Adrenal gland (tissue), 12 donors: Measurements from ENCODE around the gene MED25. TPM values are rescaled to one million over a fixed set of nuclear protein-coding genes. Genes with fewer than 3 reads are reported as not detected.

Source experiments
- DNase-seq, 7 donors: peaks; one replicate each; pipeline ENCODE4 v3.0.0-alpha.2; 2019 to 2020
- H3K27ac ChIP-seq, 5 donors: fragments of 200-600 bp; sonication (generic) in 4 of 5; 1 replicate in 3 of 5; 2 replicates in 2 of 5; pipeline versions ENCODE4 v1.5.1 to v1.8.0; 2016 to 2020; ENCODE audit warnings: mild to moderate bottlenecking in 1 of 5
- H3K27me3 ChIP-seq: fragments of 200-600 bp; 2 replicates; pipeline ENCODE4 v1.8.0; 2021
- H3K36me3 ChIP-seq, 2 donors: fragments of 200-600 bp; replicated peaks in 1 of 2; 1 replicate in 1 of 2; 2 replicates in 1 of 2; pipeline versions ENCODE4 v1.5.1 to v1.8.0; 2018 to 2022
- H3K4me1 ChIP-seq, 2 donors: fragments of 200-600 bp; replicated peaks in 1 of 2; 1 replicate in 1 of 2; 2 replicates in 1 of 2; pipeline versions ENCODE4 v1.5.1 to v1.8.0; 2018 to 2021
- H3K4me3 ChIP-seq, 4 donors: fragments of 200-600 bp; sonication (generic) in 3 of 4; one replicate each; pipeline ENCODE4 v1.5.1; 2016 to 2018
- H3K9me3 ChIP-seq, 3 donors: fragments of 200-600 bp; sonication (generic) in 1 of 3; replicated peaks in 1 of 3; 1 replicate in 2 of 3; 2 replicates in 1 of 3; pipeline versions ENCODE4 v1.5.1 to v1.8.0; 2016 to 2021
- POLR2A ChIP-seq, 2 donors: fragments of 450-650 bp; IDR thresholded peaks; one replicate each; pipeline ENCODE4 v1.6.1; 2017; ENCODE audit warnings: antibody characterized with exemption in 2 of 2, mild to moderate bottlenecking in 2 of 2, moderate library complexity in 1 of 2
- WGBS, 4 donors: extraction: QIAGEN DNeasy Blood & Tissue Kit in 2 of 4; methylation state at CpG; one replicate each; pipeline versions ENCODE4 v1.1.5 to v1.1.7; 2013 to 2017; 5-methylcytosine and 5-hydroxymethylcytosine counted together
- intact Hi-C, 2 donors: fragments of 100-400 bp; cut with DNase I; formaldehyde crosslinking; loops; one replicate each; pipeline versions ENCODE4 v1.14.1 to v1.15.0; 2022 to 2023
- polyA plus RNA-seq, 3 donors: library from polyadenylated mRNA; stranded (reverse); fragments of 200-250 nt in 2 of 3; fragments of 350-450 nt in 1 of 3; fragmentation: Illumina TruSeq in 1 of 3; extraction: RNeasy Lipid Tissue Mini Kit (QIAGEN cat#74804) in 1 of 3; gene quantifications; one replicate each; pipeline ENCODE4 v1.2.3, GENCODE V29; 2013 to 2014
- total RNA-seq, 9 donors: library from RNA; depleted of rRNA in 4 of 9; stranded (reverse); fragments of >200 nt in 4 of 9; fragments of 120-200 nt in 1 of 9; fragmentation: NEBNext Ultra II Directional in 1 of 9; extraction: Animal tissue kit (Norgen Biotek cat#: 25700) in 1 of 9; gene quantifications; one replicate each; pipeline versions ENCODE4 v1.1.0 to v1.2.4, GENCODE V29; 2013 to 2023
- TF ChIP-seq, protein P1 (sequence below), 6 experiments: fragments of 450-650 bp in 4 of 6; fragments of 200-600 bp in 2 of 6; sonication (generic) in 1 of 6; IDR thresholded peaks; 1 replicate in 5 of 6; 2 replicates in 1 of 6; pipeline versions ENCODE4 v1.5.1 to v1.8.0; 2016 to 2021; ENCODE audit warnings: antibody characterized with exemption in 6 of 6, mild to moderate bottlenecking in 2 of 6, moderate library complexity in 1 of 6
- donor health status: healthy with polysubstance abuse.
- donor health status: Bipolar disorder and iron deficiency.
- donor health status: DM: yes; HTN: yes; CAD: no.
- donor health status: DM: no; HTN: no; CAD: no.
- donor health status: DM: no; HTN: no; CAD: no.
- donor health status: DM: yes; HTN: yes; CAD: no.

The MED25 gene
- total and polyA plus RNA-seq, 12 donors, result 36.2 to 457 (median 107) TPM

DNA sequence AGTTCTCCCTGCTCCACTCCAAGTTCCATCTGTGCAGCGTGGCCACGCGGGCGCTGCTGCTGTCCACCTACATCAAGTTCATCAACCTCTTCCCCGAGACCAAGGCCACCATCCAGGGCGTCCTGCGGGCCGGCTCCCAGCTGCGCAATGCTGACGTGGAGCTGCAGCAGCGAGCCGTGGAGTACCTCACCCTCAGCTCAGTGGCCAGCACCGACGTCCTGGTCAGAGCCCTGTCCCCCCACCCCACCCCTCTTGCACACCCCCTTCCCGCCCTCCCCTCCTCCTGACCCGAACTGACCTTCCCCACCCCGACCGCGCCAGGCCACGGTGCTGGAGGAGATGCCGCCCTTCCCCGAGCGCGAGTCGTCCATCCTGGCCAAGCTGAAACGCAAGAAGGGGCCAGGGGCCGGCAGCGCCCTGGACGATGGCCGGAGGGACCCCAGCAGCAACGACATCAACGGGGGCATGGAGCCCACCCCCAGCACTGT lies 16.6 kb upstream of the MED25 start:
- H3K4me1 ChIP-seq, result peaks cover 12 to 16% of the 10 kb centered on the region in 2 donors
- 38 to 61% (median 44%) methylated on average over 10 to 32 of the region's 32 CpGs for WGBS, 4 donors
- no peaks in the 10 kb centered on the region for H3K9me3 ChIP-seq
- peak overlapping the region; percentile 76 to 97 (median 92) for H3K27ac ChIP-seq
- peaks cover 0 to 71% of the 10 kb centered on the region in 2 donors for H3K36me3 ChIP-seq
- H3K4me3 ChIP-seq, result peak overlapping the region in 2 of 4 donors; percentile 34 to 67
- DNase-seq, result peak; percentile 88 to 97 (median 92)
- H3K27me3 ChIP-seq, result no peaks in the 10 kb centered on the region
- peak in 1 of 2 donors; percentile 77 for TF ChIP-seq POLR2A (IDR thresholded peaks at IDR 0.05)
- TF ChIP-seq, protein P1, sequence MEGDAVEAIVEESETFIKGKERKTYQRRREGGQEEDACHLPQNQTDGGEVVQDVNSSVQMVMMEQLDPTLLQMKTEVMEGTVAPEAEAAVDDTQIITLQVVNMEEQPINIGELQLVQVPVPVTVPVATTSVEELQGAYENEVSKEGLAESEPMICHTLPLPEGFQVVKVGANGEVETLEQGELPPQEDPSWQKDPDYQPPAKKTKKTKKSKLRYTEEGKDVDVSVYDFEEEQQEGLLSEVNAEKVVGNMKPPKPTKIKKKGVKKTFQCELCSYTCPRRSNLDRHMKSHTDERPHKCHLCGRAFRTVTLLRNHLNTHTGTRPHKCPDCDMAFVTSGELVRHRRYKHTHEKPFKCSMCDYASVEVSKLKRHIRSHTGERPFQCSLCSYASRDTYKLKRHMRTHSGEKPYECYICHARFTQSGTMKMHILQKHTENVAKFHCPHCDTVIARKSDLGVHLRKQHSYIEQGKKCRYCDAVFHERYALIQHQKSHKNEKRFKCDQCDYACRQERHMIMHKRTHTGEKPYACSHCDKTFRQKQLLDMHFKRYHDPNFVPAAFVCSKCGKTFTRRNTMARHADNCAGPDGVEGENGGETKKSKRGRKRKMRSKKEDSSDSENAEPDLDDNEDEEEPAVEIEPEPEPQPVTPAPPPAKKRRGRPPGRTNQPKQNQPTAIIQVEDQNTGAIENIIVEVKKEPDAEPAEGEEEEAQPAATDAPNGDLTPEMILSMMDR (IDR thresholded peaks at IDR 0.05), result no peak
- intact Hi-C loops, result loop anchor here in 1 of 2 donors (10.0 kb wide), 1 partner anchor 47 kb away; no protein-coding TSS in a partner anchor

DNA sequence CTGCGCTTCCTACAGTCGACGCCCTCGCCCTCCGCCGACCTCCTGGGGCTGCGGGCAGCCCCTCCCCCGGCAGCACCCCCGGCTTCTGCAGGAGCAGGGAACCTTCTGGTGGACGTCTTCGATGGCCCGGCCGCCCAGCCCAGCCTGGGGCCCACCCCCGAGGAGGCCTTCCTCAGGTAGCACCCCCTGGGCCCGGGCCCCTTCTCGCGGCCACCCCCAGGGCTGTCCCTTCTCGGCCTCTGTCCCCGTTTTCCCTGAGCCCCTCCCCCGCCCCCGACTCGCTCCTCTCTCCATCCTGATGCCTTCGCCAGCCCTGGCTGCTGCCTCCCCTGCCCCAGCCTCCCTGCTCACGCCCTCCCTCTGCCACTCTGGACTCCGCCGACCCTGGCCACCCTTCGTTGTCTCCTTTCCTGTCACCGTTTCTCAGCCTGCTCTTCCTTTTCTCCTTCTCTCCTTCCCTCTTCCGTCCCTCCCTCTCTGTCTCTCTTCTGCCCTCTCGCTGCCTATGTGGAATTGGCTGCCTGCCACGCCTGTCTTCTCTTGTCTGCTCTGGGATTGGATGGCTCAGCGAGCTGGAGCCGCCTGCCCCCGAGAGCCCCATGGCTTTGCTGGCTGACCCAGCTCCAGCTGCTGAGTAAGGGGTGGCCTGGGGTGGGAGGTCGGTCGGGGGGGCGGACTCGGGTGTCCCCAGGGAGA lies 16.0 kb upstream of the MED25 start:
- peak; percentile 93 to 98 (median 97) for DNase-seq
- H3K27ac ChIP-seq, result peak overlapping the region; percentile 76 to 97 (median 92)
- peak overlapping the region in 3 of 4 donors; percentile 25 to 67 (median 34) for H3K4me3 ChIP-seq
- peaks cover 12 to 16% of the 10 kb centered on the region in 2 donors for H3K4me1 ChIP-seq
- H3K36me3 ChIP-seq, result peaks cover 0 to 65% of the 10 kb centered on the region in 2 donors
- TF ChIP-seq POLR2A (IDR thresholded peaks at IDR 0.05), result peak in 1 of 2 donors; percentile 75
- TF ChIP-seq, protein P1 (IDR thresholded peaks at IDR 0.05), result peak; percentile 19 to 67 (median 40)
- H3K27me3 ChIP-seq, result no peaks in the 10 kb centered on the region
- intact Hi-C loops, result loop anchor here in 1 of 2 donors (10.0 kb wide), 1 partner anchor 47 kb away; no protein-coding TSS in a partner anchor
- WGBS, 4 donors, result 14 to 36% (median 30%) methylated on average over 25 to 37 of the region's 38 CpGs
- H3K9me3 ChIP-seq, result no peaks in the 10 kb centered on the region

DNA sequence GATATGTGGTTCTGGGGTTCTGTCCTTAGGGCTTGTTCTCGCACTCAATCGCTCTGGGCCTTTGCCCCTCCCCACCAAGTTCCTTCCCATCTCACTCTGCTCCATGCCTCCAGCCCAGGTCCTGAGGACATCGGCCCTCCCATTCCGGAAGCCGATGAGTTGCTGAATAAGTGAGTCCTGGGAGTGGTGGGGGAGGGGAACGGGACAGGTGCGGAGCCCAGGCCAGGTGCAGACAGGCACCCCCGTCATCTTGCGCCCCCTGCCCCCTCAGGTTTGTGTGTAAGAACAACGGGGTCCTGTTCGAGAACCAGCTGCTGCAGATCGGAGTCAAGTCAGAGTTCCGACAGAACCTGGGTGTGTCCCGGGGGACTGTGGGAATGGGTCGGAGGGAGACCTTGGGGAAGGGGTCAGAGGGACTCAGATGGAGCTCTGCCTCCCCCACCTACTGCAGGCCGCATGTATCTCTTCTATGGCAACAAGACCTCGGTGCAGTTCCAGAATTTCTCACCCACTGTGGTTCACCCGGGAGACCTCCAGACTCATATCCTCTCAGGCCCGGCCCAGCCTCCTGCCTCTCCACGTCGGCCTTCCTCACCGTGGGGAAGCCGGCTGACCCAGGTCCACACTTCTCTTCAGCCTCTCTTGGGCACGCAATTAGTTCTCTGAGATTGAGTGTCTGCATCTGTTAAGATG lies 15.1 kb upstream of the MED25 start:
- intact Hi-C loops, result loop anchor here in 1 of 2 donors (10.0 kb wide), 1 partner anchor 48 kb away; no protein-coding TSS in a partner anchor
- TF ChIP-seq, protein P1 (IDR thresholded peaks at IDR 0.05), result no peak
- peak in 1 of 2 donors; percentile 25 for TF ChIP-seq POLR2A (IDR thresholded peaks at IDR 0.05)
- peak overlapping the region in 2 of 4 donors; percentile 3 to 67 for H3K4me3 ChIP-seq

DNA sequence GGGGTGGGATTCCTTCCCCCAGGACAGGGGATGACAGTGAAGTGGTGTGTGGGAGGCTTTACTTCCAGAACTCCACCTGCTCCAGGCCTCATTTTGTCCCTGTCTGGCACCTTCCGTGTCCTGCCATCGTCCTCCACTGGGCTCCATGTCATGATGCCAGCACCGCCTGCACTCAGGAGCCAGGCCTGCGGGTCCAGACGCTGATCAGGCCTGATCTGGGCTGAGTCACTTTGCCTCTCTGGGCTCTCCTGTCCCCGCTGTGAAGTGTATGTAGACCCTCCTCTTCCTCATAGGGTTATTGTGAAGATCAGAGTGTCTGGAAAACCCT lies 14.6 kb upstream of the MED25 start:
- no peak for DNase-seq
- Histone ChIP-seq H3K27me3 (no peaks in the 10 kb centered on the region), H3K36me3 (peaks cover 0 to 53% of the 10 kb centered on the region in 2 donors), H3K4me1 (peaks cover 12 to 19% of the 10 kb centered on the region in 2 donors), H3K9me3 (no peaks in the 10 kb centered on the region), H3K27ac (peak overlapping the region in 2 of 5 donors; percentile 96 to 97), H3K4me3 (no peak overlapping the region)
- intact Hi-C loops, result loop anchor here in 1 of 2 donors (10.0 kb wide), 1 partner anchor 49 kb away; no protein-coding TSS in a partner anchor
- 85 to 88% (median 87%) methylated on average over 2 to 6 of the region's 6 CpGs for WGBS, 4 donors
- TF ChIP-seq, protein P1 (IDR thresholded peaks at IDR 0.05), result no peak
- no peak for TF ChIP-seq POLR2A (IDR thresholded peaks at IDR 0.05)

More for the DNA sequence above, 15.1 kb upstream of the MED25 start:
- Histone ChIP-seq H3K9me3 (no peaks in the 10 kb centered on the region), H3K36me3 (peaks cover 0 to 56% of the 10 kb centered on the region in 2 donors), H3K27me3 (no peaks in the 10 kb centered on the region), H3K27ac (peak overlapping the region; percentile 76 to 97 (median 92)), H3K4me1 (peaks cover 12 to 16% of the 10 kb centered on the region in 2 donors)
- DNase-seq, result peak; percentile 64 to 75 (median 70)
- WGBS, 4 donors, result 63 to 71% (median 68%) methylated on average over 22 to 24 of the region's 24 CpGs
